GM12892 (cell line): ENCODE results near the gene TTC13.

Experiments used
- DNase-seq: peaks from one replicate; pipeline ENCODE4 v3.0.0; 2011; ENCODE audit not compliant: insufficient read length
- FAIRE-seq: peaks from 2 replicates; lab custom pipeline; 2011; peaks lifted over from hg19 to GRCh38; lab: Jason Lieb, UNC
- POLR2A ChIP-seq: IDR thresholded peaks from 2 replicates; pipeline ENCODE4 v1.6.1; 2011; ENCODE audit warnings: low read depth, low read length, control low read depth
- POLR2AphosphoS5 ChIP-seq: IDR thresholded peaks from 2 replicates; pipeline ENCODE4 v1.6.1; 2011; ENCODE audit warnings: low read depth, low read length, control low read depth
- TAF1 ChIP-seq: IDR thresholded peaks from 2 replicates; pipeline ENCODE4 v1.6.1; 2011; ENCODE audit warnings: low read depth, mild to moderate bottlenecking, control low read depth, low read length, borderline replicate concordance

TTC13 gene

DNA sequence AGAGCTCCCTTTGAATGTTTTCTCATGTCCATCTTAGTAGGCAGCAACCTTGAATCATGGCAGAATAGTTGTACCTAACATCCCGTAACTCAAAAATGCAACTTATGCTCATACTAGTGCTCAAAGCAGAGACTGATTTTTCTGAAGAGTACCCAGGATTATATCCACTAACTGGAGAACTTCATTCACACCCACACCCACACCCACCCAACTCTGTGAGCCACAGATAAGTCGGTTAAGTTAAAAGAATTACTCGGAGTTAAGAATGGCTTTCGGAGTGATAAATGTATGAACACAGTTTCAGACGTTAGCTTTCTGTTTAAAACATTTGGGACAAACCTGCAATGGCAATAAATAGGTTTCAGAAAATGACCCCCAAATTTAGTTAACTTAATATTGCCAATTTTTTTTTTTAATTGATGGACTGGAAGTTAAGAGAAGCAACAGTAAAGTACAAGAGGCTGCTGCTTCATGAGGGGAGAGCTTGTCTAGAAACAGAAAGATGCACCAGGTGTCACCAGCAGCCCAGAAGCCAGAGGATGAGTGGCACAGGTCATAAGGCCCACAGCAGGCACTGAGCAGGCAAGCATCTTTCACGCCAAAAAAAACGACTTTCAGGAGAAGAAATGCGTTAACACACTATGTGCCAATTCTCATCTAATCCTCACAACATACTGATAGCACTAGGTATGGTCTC is 61.9 kb downstream of the TTC13 start:
- no peak for TF ChIP-seq POLR2AphosphoS5
- FAIRE-seq (no peak), DNase-seq (no peak)

DNA sequence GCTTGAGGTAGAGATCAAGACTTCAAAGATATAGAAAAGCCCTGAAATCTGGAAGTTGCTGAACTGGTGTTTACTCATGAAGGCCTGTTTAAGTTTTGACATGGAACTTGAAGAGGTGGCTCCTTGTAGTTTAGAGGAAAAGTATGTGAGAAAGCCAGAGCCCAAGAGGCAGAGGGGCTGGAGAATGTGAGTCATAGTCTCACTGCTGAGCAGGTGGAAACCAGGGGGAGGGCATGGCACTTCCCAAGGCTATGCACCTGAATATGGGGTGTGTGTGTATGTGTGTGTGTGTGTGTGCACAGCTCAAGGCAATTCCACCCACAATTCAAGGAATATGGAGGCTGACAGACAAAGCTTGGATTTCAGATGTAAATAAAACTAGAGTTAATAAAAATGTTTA is 63.6 kb downstream of the TTC13 start:
- no peak for TF ChIP-seq POLR2AphosphoS5
- no peak for TF ChIP-seq POLR2A
- TF ChIP-seq TAF1: no peak
- DNase-seq: no peak
- FAIRE-seq: no peak

- no peak for DNase-seq
- no peak for TF ChIP-seq POLR2AphosphoS5
- TF ChIP-seq POLR2A: no peak
- no peak for TF ChIP-seq TAF1
- no peak for FAIRE-seq
These were observed 65.2 kb downstream of the TTC13 start for GRCh38 chr1:230913496-230913895.

DNA sequence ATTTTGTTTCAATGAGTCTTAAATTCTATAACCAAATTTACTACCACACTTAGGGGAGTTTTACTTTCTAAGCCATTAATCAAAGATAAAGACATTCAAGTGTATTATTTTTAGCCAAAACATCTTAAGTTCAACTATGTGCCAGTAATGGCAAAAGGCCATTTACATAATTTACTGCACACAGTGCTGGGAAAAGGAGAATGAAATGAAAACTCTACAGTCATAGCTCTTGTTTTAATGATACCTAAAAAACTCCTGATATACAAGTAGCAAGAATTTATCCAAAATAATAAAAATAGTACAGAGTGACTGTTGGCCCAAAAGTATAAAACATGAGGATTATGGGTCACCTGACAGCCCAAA is 67.9 kb downstream of the TTC13 start:
- no peak for TF ChIP-seq POLR2AphosphoS5
- TF ChIP-seq POLR2A: no peak
- TF ChIP-seq TAF1: no peak
- DNase-seq (no peak), FAIRE-seq (no peak)

DNA sequence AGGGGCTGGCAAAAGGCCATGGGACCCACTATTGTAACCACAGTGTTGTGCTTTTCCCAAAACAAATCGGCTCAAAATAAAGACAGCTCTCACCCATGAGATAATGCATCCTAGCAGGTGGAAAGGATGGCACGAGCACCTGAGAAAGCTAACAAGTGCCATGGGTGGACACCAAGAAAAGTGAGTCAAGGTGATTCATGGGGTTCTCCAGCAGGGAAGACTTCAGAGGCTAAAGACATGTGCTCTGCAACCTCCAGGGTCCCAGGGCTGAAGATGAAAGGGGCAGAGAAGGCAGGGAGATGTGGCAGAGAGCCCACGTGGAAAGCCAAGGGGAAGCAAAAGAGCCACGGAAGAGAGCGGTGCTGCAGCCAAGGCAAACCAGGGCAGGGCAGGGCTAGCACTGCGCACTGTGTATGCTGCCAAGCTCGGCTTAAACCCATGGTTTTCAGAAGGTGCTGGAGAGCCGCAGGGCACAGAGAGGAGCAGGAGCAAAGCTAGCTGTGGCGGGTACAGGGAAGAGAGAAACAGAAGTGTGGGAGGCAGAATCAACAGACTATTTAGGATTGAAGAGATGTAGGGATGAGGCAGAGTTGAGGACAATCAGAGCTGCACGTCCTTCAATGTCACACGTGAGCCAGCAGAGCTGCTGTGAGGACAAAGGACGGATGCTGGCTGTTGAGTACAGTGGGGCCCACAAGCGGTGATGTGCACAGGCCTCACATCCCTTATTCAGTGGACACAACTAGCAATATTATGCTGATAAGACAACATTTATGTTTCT is 68.5 kb downstream of the TTC13 start:
- DNase-seq (no peak), FAIRE-seq (no peak)
- no peak for TF ChIP-seq POLR2A
- no peak for TF ChIP-seq POLR2AphosphoS5
- TF ChIP-seq TAF1: no peak

GRCh38 chr1:230907472-230908205 is 71.0 kb downstream of the TTC13 start:
- DNase-seq: no peak
- no peak for FAIRE-seq
- TF ChIP-seq TAF1 (no peak), POLR2AphosphoS5 (no peak), POLR2A (no peak)

DNA sequence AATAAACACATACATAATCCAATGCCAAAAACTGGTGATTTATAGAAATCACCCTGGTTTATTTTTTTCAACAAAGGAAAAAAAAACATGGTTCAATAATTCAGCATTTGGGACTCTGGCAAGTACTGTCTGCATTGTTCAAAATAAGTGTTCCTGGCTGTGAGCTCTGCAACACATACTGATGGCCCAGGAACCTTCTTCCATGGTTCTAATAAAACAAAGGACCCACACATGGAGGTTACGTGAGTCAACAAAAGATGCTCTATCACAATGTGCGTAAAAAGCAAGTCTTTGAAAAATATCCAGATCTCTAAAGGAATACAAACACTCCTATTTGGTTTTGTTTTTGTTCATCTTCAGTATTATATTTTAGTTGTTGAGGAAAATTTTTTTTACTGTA is 72.4 kb downstream of the TTC13 start:
- FAIRE-seq (no peak), DNase-seq (no peak)
- TF ChIP-seq TAF1: no peak
- TF ChIP-seq POLR2A: no peak
- TF ChIP-seq POLR2AphosphoS5: no peak

GRCh38 chr1:230905733-230906132 is 72.9 kb downstream of the TTC13 start:
- no peak for TF ChIP-seq POLR2AphosphoS5
- no peak for TF ChIP-seq POLR2A
- no peak for FAIRE-seq
- no peak for DNase-seq

DNA sequence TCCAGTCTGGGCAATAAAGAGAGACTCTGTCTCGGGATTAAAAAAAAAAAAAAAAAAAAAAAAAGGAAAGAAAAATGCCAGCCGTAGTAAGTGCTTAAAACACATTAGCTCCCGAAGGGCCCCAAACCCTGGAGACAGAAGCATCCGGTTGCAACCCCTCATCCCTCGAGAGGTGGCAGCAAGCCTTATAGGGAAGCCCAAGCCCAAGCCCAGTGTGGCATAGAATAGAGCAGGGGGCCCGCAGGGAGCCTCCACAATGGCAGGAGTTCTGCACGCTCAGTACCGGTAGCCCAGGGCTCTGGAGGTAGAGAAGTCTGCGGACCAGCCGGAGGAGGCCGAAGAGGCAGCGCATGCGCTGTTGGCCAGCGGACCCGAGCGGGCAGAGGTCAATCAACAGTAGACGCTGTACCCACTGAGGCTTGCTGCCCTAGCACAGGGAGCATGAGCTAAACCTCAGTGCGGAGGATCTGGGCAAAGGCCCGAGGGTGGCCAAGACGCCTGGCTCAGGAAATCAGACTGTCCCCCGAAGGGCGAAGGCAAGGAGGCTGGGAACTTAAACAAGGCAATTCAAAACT is 76.2 kb downstream of the TTC13 start:
- DNase-seq (no peak), FAIRE-seq (no peak)
- TF ChIP-seq TAF1 (no peak), POLR2AphosphoS5 (no peak), POLR2A (no peak)

DNA sequence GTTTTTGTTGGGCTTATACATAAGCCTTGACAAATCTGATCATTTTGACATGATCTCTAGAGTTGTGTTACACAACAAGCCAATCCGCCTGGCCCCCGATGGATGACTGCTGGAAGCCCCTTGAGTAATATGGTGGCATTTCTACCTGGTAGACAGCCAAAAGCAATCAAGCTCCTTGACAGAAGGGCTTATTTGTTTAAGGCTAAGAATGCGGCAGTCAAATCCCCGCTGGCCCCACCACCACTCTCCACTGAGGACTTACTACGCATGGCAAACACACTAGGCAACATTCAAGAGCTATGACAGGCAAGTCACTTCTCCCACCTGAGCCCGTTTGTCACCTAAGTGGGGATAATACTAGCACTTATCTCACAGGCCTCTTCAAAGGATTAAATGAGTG is 77.0 kb downstream of the TTC13 start:
- TF ChIP-seq TAF1: no peak
- TF ChIP-seq POLR2A: no peak
- TF ChIP-seq POLR2AphosphoS5: no peak
- FAIRE-seq: no peak
- no peak for DNase-seq

DNA sequence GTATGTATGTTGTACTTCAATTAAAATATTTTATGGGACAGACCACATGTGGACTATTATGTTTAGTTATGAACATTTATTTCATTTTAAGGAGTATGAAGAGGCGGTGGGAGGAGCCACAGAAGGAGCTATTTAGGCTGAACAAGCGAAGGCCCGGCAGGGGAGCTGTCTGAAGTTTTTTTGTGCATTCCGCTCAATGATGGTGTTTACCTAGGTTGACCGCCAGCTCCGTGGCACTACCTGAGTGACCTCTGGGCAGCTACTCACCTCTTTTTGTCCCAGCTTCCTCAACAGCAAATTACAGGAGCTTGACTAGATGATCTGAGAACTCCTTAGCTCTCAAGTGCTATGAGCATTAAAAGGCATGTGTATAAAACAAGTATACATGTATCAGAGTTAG is 77.7 kb downstream of the TTC13 start:
- TF ChIP-seq POLR2A: no peak
- TF ChIP-seq POLR2AphosphoS5: no peak
- TF ChIP-seq TAF1: no peak
- FAIRE-seq: no peak
- DNase-seq: no peak

GRCh38 chr1:230899841-230900251 is 78.8 kb downstream of the TTC13 start:
- FAIRE-seq (no peak), DNase-seq (no peak)
- TF ChIP-seq POLR2AphosphoS5: no peak
- no peak for TF ChIP-seq TAF1
- TF ChIP-seq POLR2A: no peak
